Left cardiac atrium (tissue), 4 donors: Measurements from ENCODE around the gene C3orf33. TPM values are rescaled to one million over a fixed set of nuclear protein-coding genes. Genes with fewer than 3 reads are reported as not detected.
"Not testable (repeated sequence)": the region's sequence is repeated elsewhere in the genome, so short reads cannot be mapped to it uniquely, and the experiment has no call there.

Source experiments
- ATAC-seq, 2 donors: fragments of 200-7000 bp; cut with Tn5 transposase; one replicate each; pipeline ENCODE4 v1.9.1; 2020; ENCODE audit warnings: mild to moderate bottlenecking in 2 of 2, moderate library complexity in 2 of 2
- DNase-seq: peaks from one replicate; pipeline ENCODE4 v3.0.0-alpha.2; 2020
- intact Hi-C, 2 donors: fragments of 100-400 bp; cut with DNase I; formaldehyde crosslinking; loops; one replicate each; pipeline versions ENCODE4 v1.14.1 to v1.15.1; 2022 to 2023
- long read RNA-seq: library from polyadenylated mRNA; unstranded; transcript quantifications from one replicate; pipeline ENCODE4 v2.0.0, GENCODE V29; 2021
- total RNA-seq, 2 donors: library from RNA; stranded (reverse); fragmentation: NEBNext Ultra II Directional; extraction: Animal tissue kit (Norgen Biotek cat#: 25700); gene quantifications; one replicate each; pipeline ENCODE4 v1.2.1, GENCODE V29; 2021
- donor health status: DM: no; HTN: yes; CAD: no.
- donor health status: DM: no; HTN: yes; CAD: no; lungs with severe emphysema.
- donor health status: DM: yes; HTN: yes; CAD: no.
- donor health status: Dilated cardiomyopathy.

C3orf33 gene, protein sequence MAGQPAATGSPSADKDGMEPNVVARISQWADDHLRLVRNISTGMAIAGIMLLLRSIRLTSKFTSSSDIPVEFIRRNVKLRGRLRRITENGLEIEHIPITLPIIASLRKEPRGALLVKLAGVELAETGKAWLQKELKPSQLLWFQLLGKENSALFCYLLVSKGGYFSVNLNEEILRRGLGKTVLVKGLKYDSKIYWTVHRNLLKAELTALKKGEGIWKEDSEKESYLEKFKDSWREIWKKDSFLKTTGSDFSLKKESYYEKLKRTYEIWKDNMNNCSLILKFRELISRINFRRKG
- total RNA-seq, result 1 to 10 TPM; 5.5 to 6.9 TPM
- long read RNA-seq, transcript C3orf33-201 (5 exons, 1,884 nt), result major isoform, 12 of 13 reads
- long read RNA-seq, partial matches to known transcripts, result 0 of 13 reads
- long read RNA-seq, other reads (novel, unspliced or antisense), result 1 of 13 reads

DNA sequence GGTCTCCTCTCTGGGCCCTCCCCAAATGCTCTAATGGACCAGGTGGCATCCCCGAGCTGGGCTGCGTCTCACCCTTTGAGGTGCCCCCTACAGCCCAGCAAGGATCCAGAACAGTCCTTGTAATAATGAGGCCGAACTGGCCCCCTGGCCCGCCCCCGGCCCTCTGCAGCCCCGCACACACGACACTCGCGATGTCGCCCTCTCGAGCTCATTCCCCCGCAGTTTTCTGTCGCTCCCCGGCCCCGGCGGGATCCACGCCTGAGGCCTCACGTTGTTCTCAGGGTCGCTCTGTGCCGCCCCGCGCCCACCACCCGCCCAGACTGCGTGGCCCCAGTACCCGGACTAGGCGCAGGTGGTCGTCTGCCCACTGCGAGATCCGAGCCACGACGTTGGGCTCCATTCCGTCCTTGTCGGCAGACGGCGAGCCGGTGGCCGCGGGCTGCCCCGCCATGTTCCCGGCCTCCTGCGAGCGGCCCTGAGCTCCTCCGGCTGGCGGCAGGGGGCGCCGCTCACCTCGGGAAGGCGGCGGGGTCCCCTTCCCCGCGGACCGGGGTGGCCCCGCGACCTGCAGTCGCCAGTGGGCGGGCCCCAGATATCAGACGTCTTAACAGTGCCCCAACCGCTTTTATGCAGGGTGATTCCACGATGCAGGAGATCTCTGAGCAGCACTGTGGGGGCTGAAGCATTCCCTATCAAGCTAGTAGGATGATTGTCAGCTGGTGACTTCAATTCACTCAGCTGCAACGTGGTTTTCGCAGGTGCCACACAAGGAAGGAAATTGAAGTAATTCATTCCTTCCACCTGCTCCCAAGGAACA lies at the start of gene C3orf33:
TSS of gene C3orf33 (minus strand) at position 477 of the 817 bp plus-strand sequence. CDS start at position 451, 26 bp downstream.
- peak; percentile 80 for DNase-seq
- ATAC-seq, result peak; percentile 97 to 98
- intact Hi-C loops, result loop anchor here (10.0 kb wide), 2 partner anchors 49 to 51 kb away; partner anchors contain the start of gene SLC33A1 (in 1 of the 2)

DNA sequence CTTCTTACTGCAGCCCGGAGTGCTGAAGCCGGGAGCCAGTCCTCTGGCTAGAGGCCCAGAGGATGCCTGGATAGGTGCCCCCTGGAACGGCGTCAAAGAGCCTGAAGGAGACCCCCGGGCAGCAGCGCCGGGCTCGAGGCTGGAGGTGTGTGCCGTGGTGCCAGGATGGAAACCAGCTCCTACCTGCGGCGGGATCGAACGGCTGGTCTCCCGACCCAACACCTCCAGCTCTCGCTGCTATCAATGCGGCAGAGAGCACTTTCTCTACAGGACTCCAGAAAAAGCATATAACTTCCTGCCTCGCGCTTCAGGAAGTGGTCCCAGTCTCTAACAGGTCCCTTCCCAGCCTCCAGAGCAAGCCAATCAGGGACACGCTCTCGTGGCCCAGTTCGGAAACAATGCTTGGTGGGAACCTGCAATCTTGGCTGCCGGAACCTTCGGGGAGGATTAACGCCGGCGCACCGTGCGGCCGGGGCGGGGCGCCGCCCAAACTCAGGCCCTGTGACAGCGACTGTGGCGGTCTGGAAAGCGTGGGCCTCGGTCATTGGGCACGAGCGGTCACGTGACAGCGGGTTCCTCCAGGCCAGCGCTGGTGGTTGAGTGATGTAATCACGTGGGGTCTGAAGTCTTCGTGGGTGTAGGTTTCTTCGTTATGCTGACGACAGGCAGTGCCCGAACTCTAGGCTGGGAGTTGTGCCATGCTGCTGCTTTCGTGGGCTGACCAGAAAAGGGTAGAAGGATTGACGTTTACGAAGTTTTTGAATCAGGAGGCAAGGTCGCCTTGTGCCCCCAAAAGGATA lies 48.3 kb upstream of the C3orf33 start, which contains the start of gene SLC33A1:
TSS of gene SLC33A1 (minus strand) at position 287 of the 800 bp plus-strand sequence. CDS start 430 bp downstream, outside the sequence.
- ATAC-seq, result peak; percentile 98 to 99
- intact Hi-C loops, result loop anchor here in 1 of 2 donors (10.0 kb wide), 1 partner anchor 50 kb away; the partner anchor contains the start of gene C3orf33
- DNase-seq, result peak; percentile 100

DNA sequence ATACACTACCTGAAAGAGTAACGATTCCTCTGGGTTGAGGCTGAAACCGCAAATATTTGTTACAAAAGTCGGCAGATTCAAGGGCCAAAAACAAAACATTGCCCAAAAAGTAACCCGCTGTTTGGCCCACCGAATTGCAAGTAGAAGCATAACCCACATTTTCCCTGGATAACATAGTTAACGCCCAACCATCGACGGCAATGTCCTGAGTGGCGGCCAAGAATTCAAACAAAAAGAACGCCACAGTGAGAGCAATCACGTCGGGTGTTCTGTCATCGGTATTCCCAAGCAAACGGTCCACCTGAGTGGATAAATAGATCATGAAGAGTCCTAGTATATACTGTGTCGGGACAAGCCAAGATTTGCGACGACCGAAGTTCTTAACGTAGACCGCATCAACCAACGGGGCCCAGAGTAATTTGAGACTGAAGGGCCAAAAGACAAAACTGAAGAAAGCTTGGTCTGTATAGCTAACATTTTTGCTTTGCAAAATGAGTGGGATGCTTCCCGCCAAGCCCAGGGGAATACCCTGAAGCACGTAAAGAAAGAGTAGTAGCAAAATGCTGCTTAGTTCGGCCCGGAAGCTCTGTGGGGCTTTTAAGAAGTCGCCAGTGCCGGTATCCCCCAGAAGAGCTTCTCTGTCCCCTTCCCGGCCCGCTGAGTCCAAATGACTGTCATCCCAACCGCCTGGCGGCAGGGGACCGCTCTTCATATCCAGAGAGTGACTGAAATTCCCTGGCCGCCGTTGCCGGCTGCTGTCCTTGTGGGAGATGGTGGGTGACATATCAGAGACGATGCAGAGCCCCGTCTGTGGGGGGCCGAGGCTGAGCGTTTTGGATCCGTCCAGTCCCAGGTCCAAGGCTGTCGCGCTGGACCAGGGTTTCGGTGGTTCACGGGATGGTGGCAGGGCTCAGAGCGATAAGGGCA lies 47.4 kb upstream of the C3orf33 start:
- ATAC-seq, result peak in 1 of 2 donors; percentile 4
- DNase-seq, result peak; percentile 45
- intact Hi-C loops, result loop anchor here in 1 of 2 donors (10.0 kb wide), 1 partner anchor 49 kb away; the partner anchor contains the start of gene C3orf33

DNA sequence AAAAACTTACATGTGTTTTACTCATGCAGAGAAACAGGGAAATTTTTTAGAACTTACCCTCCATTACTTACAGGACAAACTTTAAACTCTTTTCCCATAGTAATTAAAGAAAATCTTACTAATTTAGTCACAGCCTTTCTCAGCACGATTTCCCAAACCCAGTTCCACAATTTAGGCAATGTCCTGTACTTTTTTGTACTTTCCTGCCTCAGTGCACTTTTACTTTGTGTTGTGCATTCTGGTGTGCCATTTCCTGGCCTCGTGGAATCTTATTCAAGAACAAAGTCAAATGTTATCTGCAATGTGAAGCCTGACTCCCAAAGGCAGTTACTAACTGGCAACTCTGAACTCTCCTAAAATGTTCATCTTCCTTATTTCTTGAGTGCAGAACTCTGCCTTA lies 46.3 kb upstream of the C3orf33 start:
- ATAC-seq (no peak), DNase-seq (no peak)
- intact Hi-C loops, result loop anchor here in 1 of 2 donors (10.0 kb wide), 1 partner anchor 48 kb away; the partner anchor contains the start of gene C3orf33

DNA sequence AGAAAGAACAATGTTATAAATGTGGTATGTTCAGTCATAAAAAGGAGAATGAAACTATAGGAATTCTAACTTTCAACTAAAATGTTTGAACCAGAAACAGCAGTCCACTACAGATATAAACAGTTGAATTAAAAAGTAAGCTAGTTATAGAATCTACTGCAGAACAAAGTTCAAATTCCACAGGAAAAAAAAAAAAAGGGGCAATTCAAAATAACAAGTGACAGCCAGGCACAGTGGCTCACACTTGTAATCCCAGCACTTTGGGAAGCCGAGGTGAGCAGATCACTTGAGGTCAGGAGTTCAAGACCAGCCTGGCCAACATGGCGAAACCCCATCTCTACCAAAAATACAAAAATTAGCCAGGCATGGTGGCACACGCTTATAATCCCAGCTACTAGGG lies 43.3 kb upstream of the C3orf33 start:
- ATAC-seq, intact Hi-C loops, DNase-seq: not testable (repeated sequence)

DNA sequence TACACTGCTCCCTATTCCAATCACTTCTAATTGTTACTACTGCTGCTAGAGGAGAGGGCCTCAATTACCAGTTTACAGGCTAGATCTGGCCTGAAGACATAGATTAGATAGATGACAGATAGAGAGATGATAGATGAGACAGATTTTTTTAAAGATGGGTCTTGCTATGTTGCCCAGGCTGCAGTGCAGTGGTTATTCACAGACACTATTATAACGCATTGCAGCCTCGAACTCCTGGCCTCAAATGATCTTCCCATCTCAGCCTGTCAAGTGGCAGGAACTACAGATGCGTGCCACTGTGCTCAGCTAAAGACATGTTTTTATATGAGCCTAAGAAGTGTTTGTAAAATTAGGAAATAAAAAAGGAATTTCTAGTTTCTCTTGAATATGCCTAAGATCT lies 41.9 kb upstream of the C3orf33 start:
- ATAC-seq (no peak), DNase-seq (no peak)
- intact Hi-C loops, result no loop called here

DNA sequence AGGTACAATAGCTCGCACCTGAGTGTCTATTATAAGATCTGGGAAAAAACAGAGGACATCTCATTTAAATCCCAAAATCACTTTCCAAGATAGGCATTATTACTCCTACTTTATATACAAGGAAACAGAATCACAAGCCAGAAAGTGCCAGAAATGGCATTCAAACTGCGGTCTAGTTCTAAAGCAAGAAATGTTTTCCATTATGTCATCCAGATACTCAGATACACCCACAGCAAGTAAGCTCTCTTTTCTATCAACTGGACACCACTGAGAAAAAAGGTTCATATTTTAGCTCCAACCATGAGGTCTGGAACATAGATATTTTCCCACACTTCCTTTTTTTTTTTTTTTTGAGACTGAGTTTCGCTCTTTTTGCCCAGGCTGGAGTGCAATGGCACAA lies 40.0 kb upstream of the C3orf33 start:
- intact Hi-C loops, result no loop called here
- ATAC-seq, result no peak
- DNase-seq, result no peak

DNA sequence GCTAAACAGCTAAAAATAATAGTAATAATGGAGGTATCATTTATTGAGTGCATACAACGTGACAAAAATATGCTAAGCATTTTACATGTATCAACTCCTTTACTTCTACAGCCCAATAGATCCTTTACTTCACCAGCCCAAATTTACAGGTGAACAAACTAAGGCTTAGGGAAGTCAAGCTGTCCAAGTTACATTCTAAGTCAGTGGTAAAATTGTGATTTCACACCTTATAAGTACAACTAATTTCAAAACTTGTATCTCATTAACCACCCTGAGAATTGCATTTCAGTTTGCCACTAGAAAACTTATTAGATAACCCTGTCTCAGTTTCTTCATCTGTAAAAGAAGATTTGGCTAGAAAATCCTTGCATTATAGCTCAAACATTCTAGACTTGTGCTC lies 37.5 kb upstream of the C3orf33 start:
- ATAC-seq (no peak), DNase-seq (no peak)
- intact Hi-C loops, result no loop called here

DNA sequence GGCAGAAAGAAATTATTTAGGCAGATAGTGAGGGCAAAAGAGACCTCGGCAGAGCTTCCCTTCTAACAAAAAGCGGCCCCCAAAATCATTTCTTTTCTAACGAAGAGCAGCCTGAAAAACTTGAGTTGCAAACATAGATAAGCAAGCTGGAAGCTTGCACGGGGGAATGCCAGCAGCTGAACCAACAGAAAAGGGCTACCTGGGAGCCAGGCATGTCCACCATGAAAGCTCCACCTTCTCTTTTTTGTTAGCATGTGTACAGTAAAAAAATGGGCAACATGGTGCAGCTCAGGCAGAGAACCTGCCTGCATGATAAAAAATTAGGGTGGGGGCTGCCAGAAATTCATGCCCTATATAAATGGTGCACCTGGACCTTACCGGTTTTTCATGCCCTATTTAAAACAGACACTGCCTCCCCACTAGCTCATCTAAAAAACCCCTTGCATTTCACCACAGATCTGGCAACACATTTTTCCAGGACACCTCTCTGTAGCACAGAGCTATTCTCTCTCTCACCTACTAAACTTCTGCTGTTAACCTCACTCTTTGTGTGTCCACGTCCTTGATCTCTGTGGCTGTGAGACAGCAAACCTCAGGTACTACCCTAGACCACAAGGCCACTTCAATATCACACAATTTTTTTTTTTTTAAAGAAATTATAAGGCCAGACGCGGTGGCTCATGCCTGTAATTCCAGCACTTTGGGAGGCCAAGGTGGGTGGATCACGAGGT lies 29.4 kb upstream of the C3orf33 start:
- no peak for DNase-seq
- no peak for ATAC-seq
- intact Hi-C loops, result no loop called here

DNA sequence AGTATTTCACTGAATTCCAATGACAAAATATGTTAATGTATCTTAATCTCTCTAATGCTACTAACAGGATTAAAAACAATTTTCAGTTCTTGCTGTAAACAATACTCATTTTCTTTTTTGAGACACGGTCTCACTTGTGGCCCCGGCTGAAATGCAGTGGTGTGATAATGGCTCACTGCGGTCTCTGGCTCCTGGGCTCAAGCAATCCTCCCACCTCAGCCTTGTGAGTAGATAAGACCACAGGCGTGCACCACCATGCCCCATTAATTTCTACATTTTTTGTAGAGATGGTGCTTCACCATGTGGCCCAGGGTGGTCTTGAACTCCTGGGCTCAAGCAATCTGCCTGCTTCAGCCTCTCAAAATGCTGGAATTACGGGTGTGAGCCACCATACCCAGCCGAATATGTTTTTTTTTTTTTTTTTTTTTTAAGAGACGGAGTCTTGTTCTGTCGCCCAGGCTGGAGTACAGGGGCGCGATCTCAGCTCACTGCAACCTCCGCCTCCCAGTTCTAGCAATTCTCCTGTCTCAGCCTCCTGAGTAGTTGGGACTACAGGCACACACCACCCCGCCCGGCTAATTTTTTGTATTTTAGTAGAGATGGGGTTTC lies 22.5 kb upstream of the C3orf33 start:
- intact Hi-C loops, ATAC-seq, DNase-seq: not testable (repeated sequence)

DNA sequence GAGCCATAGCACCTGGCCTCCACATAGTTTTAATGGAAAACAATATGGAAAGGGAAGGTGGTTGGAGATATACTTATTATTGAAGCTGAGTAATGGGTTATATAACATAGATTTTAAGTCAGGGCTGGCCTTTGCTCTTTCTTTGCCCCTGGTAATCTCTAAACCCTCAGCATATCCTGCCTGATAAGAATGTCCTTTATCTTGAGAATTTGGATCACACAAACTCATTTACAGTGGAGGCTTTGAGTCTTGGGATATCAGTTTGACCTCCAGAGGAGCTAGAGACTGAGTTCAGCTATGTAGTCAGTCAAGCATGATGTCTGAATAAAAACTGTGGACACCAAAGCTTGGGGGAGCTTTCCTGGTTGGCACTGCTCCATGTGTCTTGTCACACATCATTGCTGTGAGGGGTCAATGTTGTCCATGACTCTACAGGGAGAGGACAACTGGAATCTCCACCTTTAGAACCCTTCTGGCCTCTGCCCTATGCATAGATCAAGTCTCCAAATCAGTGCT lies 9.0 kb upstream of the C3orf33 start:
- ATAC-seq (no peak), DNase-seq (no peak)
- intact Hi-C loops, result no loop called here

DNA sequence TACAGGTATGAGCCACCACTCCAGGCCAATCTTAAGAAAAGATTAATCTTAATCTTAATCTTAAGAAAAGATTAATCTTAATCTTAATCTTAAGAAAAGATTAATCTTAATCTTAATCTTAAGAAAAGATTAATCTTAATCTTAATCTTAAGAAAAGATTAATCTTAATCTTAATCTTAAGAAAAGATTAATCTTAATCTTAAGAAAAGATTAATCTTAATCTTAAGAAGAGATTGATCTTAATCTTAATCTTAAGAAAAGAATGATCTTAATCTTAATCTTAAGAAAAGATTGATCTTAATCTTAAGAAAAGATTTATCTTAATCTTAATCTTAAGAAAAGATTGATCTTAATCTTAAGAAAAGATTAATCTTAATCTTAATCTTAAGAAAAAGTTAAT lies 7.1 kb upstream of the C3orf33 start:
- ATAC-seq, DNase-seq, intact Hi-C loops: not testable (repeated sequence)

DNA sequence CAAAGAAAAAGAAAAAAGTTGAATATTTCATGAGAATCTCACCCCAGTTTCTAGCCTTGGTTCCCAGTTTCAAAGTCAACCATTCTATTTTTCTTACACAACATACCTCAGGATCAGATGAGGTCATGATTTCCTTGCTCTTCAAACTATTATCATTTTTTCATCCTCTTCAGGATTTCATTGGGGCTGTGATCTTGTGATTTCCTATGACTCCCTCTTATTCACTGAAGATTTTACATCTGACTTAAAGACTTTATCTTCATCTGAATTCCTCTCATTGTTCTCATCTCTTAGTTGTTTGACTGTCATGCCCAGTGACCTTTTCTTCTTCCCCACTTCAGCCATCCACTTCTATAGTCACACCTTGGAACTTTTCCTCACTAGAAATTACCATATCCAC lies 3.1 kb upstream of the C3orf33 start:
- no peak for ATAC-seq
- intact Hi-C loops, result loop anchor here (10.0 kb wide), 2 partner anchors 46 to 54 kb away; partner anchors contain the start of gene SLC33A1 (in 1 of the 2)

DNA sequence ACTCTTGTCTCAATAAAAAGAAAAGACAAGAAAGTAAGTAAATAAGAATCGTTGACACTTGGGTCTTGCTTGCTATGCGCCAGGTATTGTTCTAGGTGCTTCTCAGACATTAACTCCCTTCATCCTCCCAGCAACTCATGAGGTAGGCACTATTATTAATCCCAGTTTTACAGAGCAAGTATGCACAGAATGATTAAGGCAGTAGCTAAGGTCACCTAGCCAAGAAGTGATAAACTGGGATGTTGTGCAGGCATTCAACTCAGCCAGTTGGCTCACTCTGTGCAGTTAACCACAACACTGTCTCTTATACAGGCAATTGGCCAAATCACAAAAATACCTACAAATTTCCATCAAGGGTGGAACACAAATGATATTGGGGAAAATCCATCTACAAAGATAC lies 1.7 kb upstream of the C3orf33 start:
- DNase-seq, result no peak
- intact Hi-C loops, result loop anchor here (10.0 kb wide), 2 partner anchors 47 to 53 kb away; partner anchors contain the start of gene SLC33A1 (in 1 of the 2)
- no peak for ATAC-seq

More for the DNA sequence above, 3.1 kb upstream of the C3orf33 start:
- DNase-seq, result no peak

DNA sequence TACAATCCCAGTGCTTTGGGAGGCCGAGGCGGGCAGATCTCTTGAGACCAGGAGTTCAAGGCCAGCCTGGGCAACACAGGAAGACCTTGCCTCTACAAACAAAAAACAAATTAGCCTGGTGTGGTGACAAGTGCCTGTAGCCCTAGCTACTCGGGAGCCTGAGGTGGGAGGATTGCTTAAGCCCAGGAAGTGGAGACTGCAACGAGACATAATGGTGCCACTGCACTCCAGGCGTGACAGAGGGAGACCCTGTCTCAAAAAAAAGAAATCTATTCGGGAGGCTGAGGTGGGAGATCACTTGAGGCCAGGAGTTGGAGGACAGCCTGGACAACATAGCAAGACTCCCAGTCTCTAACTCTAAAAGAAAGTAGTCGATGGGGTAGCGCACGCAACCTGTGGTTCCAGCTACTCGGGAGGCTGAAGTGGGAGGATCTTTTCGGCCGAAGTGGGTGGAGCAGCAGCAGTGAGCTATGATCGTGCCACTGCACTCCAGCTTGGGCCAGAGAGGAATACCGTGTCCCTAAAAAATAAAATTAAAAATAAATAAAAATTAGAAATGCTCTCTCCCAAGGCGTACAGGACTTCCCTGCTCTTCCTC lies 775 bp downstream of the C3orf33 start:
- DNase-seq (peak; percentile 50), ATAC-seq (peak; percentile 31 to 84)
- intact Hi-C loops, result loop anchor here (10.0 kb wide), 2 partner anchors 49 to 51 kb away; partner anchors contain the start of gene SLC33A1 (in 1 of the 2)

DNA sequence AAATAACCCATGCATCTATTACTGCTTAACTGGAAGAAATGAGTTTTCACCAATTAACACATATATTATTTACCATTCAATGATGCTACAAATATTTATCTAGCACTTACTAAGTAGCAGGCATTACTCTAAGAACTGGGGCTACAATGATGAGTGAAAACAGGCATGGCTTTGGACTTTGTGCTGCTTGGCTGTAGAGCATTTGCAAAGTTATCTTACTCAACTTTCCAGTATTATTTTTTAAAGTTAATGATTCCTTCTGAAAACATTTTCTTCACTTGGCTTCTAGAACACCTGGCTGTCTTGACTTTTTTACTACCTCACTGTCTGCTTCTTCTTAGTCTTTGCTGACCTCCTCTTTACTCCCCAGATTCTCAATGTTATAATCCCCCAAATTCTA lies 1.8 kb downstream of the C3orf33 start:
- ATAC-seq (no peak), DNase-seq (no peak)
- intact Hi-C loops, result loop anchor here (10.0 kb wide), 2 partner anchors 50 kb away; partner anchors contain the start of gene SLC33A1 (in 1 of the 2)
